Raji (cell line): Measurements from ENCODE around the gene MBD4.

Experiments
- POLR2A ChIP-seq: IDR thresholded peaks from 2 replicates; pipeline ENCODE4 v1.6.1; 2011; ENCODE audit warnings: low read depth, low read length, control low read depth; ENCODE audit not compliant: insufficient read depth

The MBD4 gene

DNA sequence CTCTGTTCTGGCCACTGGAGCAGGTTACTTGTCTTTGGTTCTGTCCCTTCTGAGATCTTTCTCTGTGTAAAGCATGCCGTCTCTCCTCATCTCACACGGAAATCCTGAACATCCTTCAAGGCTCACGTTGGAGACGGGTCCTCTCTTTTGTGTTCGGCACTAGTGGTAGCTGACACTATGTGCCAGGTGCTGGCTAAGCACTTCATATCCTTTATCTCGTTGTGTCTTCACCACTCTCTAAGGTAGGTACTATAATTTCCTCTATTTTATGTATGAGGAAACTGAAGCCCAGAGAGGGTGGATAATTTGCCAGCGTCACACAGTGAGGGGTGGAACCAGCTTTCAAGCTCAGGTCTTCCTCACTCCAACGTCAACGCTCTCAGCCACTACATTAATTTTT, 1.5 kb upstream of the MBD4 start:
- TF ChIP-seq POLR2A = no peak

DNA sequence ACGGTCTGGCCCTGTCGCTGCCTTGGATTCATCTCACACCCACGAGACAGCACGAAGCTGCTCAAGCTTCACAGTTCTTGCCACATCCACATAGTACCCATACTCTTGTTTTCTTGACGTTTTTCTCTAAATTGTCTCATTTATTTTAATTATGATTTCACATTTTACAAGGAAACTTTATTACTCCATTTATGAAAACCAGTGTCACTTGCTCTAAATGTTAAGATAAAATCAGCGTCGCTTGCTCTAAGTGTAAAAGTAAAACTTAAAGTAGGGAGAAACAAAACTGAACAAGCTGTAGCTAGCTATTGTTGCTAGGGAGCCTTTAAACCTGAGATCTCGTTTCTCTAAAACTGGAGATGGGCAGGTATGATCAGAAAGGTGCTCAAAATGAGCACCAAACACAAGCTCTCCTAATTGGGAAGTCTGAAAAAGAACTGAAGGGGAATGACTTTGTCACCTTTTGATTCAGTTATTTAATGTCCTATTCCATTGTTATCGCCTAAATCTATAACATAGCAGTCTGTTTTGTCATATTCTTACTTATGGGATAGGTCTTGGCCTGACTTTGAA, 956 bp upstream of the MBD4 start:
- TF ChIP-seq POLR2A = no peak

DNA sequence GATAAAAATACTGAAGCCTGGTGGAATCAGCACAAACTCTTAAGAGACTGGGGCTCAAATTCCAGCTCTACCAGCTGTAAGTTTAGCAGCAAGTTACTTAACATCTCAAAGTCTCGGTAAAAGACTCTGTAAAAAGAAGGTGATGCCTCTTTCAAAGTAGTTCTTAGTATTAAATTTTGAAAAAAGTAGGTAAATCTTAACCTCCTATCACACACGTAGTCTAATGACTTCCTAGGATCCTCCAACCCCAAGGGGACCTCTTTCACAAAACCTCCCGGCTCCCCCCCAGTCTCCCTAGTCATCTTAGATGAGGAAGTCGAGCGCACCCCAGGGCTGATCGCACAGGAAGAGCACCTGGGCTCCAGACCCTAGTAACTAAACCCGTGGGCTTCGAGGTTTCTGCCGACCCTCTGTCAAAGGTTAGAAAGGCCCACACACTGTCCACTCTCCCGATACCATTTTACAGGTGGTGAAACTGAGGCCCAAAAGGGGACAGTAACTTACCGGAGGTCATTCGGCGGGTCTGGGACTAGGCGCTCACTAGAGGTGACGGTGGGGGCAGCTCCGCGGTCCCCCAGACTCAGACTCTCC, 427 bp downstream of the MBD4 start:
- TF ChIP-seq POLR2A = no peak

DNA sequence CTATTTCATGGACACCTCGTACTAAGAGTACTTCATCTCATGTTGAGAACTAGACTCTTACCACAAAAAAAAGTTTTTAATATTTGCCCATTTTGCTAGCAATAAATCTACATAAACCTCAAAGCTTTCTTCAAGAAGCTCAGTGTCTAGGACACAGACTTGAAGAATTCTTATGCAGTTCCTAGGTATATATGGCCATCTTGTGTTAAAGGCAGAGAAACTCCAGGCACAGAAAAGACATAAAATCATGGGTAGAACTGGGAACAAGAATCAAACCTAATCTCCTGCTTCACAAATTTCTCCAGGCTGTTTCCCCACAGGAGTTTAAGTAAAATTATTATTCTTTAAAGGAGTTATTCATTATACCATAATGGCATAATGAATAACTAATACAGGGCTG, 4.4 kb downstream of the MBD4 start:
- TF ChIP-seq POLR2A = no peak

DNA sequence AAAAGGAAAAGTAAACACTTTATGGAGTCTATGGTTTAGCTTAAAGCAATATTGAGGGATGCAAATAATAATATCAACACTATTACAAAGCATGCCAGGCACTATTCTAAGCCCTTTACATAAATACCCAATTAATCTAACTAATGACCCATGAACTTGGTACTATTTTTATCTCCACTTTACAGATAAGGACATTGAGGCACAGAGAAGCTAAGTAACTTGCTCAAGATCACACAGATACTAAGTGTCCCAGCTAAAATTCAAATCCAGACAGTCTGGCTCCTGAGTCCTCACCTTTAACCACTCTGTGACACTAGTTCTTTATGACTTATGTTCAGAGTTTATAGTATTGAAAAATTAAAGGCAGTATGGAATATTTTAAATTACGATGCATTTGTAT, 5.6 kb downstream of the MBD4 start:
- TF ChIP-seq POLR2A = no peak

DNA sequence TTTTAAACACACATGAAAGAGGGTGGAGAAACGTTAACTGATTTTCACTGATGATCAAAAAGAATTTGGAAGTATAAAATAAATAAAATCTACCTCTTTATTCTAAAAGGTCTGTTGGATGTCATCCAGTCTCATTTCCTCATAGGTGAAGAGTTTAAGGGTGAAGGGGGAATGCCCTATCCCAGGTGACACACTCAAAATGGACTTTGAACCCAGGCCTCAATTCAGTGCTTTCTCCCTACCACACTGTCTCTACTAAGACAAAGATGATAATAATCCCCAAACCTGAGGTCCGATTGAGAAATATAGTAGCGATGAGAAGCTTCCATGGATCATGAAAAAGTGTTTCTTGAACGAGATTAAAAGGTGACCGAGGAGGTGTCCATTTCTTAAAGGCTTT, 6.2 kb downstream of the MBD4 start:
- no peak for TF ChIP-seq POLR2A

DNA sequence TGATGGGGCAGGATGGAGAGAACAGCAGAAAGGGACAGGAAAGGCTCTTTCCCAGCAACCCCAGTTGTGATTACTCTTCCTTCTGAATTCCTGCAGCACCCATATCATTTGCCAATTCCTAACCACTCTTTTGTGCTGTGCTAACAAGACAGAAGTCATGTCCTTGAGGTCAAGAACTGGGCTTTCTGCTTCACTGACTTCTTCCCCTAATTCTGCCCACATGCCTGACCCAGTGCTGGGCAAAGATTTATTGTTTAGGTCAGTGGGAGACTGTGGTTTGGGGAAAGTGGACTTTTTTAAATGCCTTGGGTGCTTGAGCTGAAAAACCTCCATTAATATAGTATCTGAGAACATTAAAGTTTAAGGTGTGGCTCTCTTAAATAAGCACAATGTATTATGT, 7.1 kb downstream of the MBD4 start:
- TF ChIP-seq POLR2A = no peak

DNA sequence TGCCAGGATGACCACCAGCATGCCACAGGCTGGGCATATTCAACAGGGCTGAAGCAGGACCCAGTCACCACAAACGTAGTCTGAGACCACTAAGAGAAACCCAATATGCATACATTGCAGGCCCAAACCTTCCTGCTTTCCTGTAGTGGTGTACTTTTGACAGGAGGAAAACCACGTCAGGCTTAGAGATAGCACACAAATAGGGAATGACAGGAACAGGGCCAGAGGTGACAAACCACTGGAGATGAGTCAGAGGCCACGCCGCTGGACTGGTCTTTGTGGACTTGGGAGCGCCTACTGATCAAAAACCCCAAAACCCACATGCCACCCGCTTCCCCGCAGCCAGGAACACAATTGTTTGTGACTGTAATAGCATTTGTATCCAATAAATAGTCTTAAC, 7.7 kb downstream of the MBD4 start:
- TF ChIP-seq POLR2A = no peak

DNA sequence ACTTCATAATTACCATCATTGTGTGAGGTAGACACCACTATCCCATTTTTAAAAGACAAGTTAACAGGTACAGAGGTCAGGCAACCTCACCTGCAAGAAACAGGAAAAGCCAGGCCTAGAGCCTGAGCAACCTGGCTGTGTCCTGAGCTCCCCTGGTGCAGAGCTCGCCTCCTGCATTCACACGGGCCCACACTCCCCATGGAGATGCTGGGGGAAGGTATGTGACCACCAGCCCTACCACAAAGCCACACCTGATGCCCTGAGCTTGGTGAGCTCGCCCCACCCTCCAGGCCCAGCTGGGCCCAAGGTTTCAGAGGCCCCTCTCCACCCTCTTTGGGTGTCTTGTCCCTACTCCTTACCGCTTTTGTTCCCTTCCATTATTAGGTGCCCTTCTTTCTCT, 10.1 kb downstream of the MBD4 start:
- no peak for TF ChIP-seq POLR2A

DNA sequence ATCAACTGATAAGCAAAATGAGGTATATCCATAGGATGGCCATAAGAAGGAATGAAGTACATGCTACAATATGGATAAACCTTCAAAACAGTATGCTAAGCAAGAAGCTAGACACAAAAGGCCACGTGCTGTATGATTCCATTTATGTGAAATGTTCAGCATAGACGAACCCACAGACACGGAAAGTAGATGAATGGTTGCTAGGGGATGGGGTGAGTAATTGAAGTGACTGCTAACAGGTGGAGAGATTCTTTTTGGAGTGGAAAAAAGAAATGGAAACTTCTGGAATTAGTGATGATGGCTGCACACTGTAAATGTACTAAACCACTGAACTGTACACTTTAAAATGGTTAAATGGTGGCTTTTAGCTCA, 10.7 kb downstream of the MBD4 start:
- no peak for TF ChIP-seq POLR2A

DNA sequence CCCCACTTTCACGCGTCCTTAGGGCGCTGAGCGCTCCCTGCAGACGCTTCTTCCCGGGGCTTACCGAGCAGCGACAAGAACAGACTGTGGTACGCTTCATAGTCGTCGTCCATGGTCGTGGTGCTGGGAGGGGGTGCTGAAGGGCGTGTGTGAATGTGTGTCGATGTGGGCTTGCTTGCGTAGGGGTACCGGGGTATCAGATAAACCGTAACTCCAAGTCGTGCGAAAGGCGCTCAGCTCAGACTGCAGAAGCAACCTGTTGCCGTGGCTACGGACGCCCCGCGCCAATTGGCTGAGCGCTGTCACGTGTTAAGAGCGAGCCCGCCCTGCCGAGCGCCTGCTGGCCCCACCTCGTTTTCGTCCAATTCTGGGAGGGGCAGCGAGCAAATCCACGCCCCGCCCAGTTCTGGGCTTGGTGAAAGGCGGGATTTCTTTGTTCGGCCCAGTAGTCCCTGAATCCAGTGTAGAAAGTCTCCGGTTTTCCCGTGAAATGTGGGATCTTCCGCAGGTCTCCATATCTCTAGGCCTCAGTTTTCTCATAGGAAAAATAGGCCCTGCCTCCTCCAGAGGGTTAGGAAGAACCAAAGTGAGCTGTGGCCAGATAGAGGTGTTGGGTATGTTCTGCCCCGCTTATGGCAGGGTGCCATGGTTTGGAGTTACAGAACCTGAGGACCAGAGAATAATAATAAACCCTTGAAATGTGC, 11.2 kb downstream of the MBD4 start, which contains the start of gene EFCAB12:
Gene EFCAB12 (minus strand): TSS at position 261 of the 704 bp plus-strand sequence. CDS start 148 bp downstream, at position 113.
- no peak for TF ChIP-seq POLR2A

DNA sequence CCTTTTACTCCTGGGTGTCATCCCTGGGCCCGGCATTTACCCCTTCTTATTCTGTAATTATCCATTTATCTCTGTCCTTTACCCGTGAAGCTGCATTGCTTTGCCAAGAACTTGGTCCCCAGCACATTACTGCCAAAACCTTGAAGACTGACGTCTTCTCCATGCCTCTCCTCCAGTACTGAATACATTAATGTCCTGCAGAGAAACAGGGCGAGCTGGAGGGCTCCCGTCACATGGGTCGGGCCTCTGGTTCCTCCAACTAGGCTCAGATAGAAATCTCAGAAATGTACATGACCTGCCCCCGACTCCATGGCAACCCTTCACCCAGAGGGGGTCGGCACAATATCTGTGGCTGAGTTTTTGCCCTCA, 11.8 kb downstream of the MBD4 start:
- TF ChIP-seq POLR2A = no peak

DNA sequence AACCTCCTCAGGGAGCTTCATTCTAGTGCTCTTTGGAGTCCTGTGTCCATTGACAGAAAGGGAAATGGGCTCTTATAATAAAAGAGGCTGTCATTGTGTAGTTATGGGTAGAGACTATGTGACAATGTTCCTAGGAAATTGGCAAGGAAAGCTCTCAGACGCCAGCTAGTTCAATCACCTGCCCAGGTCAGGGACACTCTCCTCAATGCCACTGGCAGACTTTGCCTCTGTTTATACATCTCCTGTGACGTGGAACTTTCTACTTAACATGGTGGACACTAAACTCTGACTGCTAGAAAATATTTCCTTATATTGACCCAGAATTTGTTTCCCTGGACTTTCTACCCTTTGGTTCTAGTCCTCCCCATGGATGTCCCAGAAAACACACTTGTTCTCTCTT, 14.1 kb downstream of the MBD4 start:
- no peak for TF ChIP-seq POLR2A

DNA sequence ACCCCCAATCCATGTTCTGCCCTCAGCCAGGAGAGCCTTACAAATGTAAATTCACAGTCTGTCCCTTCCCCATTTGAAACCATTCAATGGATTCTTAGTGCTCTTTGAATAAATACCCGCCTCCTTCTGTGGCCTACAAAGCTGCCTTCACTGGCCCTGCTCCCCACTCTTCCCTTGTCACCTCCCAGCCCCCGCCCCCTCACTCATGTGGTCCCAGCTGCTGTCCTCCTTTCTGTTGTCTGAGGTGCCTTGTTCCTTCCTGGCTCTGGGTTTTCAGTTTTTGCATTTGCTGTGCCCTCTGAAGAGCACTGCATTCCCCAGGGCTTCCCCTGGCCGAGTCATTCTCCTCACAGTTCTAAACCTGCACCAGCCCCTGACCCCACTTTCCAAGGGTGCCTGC, 14.5 kb downstream of the MBD4 start:
- TF ChIP-seq POLR2A = no peak

DNA sequence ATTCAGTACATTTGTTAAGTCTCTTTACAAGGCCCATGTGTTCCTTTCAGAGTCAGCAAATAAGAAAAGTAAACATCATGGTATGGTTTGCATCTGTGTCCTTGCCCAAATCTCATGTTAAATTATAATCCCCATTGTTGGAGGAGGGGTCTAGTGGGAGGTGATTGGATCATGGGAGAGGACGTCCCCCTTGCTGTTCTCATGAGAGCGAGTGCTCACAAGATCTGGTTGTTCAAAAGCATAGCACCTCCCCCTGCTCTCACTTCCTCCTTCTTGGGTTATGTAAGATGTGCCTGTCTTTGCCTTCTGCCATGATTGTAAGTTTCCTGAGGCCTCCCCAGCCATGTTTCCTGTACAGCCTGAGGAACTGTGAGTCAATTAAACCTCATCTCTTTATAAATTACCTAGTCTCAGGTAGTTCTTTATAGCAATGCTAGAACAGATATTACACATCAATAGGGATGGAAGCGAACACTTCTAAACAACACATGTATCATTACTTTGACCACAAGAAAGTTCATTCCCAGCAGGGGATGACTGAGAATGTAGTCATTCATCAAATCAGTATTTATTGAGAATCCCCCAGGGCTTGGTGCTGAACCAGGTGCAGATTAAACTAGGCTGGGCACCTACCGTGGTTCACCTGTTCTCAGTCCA, 15.4 kb downstream of the MBD4 start:
- TF ChIP-seq POLR2A = no peak

DNA sequence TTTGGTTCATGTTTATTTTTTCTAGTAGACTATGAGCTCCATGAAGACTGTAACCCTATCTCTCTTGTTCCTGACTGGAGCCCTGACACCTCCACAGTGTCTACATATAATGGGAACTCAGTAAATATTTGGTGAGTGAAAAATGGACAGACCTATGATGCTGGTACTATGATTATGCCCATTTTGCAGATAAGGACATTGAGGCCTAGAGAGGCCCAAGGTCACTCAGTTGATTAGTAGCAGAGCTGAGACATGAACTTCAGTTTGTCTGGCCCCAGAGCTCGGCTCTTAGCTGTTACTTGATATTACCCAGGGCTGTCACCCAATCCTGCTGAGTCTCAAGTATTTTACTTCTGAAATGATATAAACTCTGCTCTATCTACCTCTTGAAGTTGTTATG, 16.9 kb downstream of the MBD4 start:
- TF ChIP-seq POLR2A = no peak
